ENCODE results near the gene PEPD.

The PEPD gene

GRCh38 chr19:33436360-33437345 lies 84.9 kb downstream of the PEPD start:
- DNase-seq: no peak

- DNase-seq: no peak
These were observed 85.8 kb downstream of the PEPD start for GRCh38 chr19:33435706-33436359.

- DNase-seq: no peak
These were observed 86.5 kb downstream of the PEPD start for GRCh38 chr19:33434886-33435705.

- no peak for DNase-seq
These were observed 87.3 kb downstream of the PEPD start for GRCh38 chr19:33434069-33434885.

GRCh38 chr19:33432446-33433170 lies 89.0 kb downstream of the PEPD start:
- DNase-seq: no peak

- DNase-seq: no peak
These were observed 89.6 kb downstream of the PEPD start for GRCh38 chr19:33432015-33432414.

GRCh38 chr19:33430674-33431277 lies 90.8 kb downstream of the PEPD start:
- DNase-seq: peak; percentile 14 to 47 (median 18)

- DNase-seq: no peak
These were observed 91.5 kb downstream of the PEPD start for GRCh38 chr19:33429891-33430673.

GRCh38 chr19:33428627-33429125 lies 92.9 kb downstream of the PEPD start:
- no peak for DNase-seq

- DNase-seq: no peak
These were observed 93.6 kb downstream of the PEPD start for GRCh38 chr19:33427801-33428626.

- DNase-seq: no peak
These were observed 94.8 kb downstream of the PEPD start for GRCh38 chr19:33426621-33427361.

GRCh38 chr19:33424181-33424580 lies 97.4 kb downstream of the PEPD start:
- DNase-seq: no peak

GRCh38 chr19:33422369-33423180 lies 99.0 kb downstream of the PEPD start:
- DNase-seq: no peak

GRCh38 chr19:33421368-33421767 lies 100.2 kb downstream of the PEPD start:
- no peak for DNase-seq

GRCh38 chr19:33420821-33421220 lies 100.8 kb downstream of the PEPD start:
- DNase-seq: no peak

- no peak for DNase-seq
These were observed 101.8 kb downstream of the PEPD start for GRCh38 chr19:33419788-33420130.

Data from activated CD4-positive, CD25-positive, alpha-beta regulatory T cell (primary cell).